Measurements from ENCODE around the gene MYBL2. TPM values are rescaled to one million over a fixed set of nuclear protein-coding genes. Genes with fewer than 3 reads are reported as not detected.
"Not testable (repeated sequence)": the region's sequence is repeated elsewhere in the genome, so short reads cannot be mapped to it uniquely, and the experiment has no call there.

Gene MYBL2
- total and polyA plus RNA-seq, 2 experiments from 2014 or later: 6.1 to 11.7 TPM

DNA sequence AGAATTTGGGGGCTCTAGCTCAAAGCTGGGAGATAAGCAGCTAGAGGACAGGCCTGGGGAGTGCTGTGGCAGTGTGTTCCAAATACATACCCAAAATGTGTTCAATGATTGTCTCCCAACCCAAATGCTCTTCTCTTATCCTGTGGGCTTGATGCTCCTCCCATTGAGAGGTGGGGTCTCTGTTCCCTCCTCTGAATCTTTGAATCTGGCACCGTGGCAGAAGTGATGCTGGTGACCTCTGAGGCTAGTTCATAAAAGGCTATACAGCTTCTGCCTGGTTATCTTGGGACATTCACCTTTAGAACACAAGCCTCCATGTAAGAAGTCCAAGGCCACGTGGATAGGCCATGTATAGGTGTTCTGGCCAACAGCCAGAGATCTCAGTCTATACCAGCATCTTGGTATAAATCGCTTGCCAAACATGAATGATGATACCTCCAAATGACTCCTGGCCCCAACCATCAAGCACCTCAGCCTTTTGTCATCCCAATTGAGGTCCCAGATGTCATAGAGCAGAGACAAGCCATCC lies 15.9 kb upstream of the MYBL2 start:
- Histone ChIP-seq H3K4me2 (ENCODE audit: unreplicated experiment) (no peak overlapping the region), H3K27ac (no peak overlapping the region), H3K27me3 (replicated peaks; ENCODE audit: insufficient read depth) (no peaks in the 10 kb centered on the region), H3K36me3 (ENCODE audit: low read depth) (peaks cover 11% of the 10 kb centered on the region), H3K4me1 (ENCODE audit: insufficient read depth) (no peaks in the 10 kb centered on the region), H2AFZ (no peak overlapping the region), H3K4me3 (no peak overlapping the region), H3K9me3 (ENCODE audit: low read depth) (no peaks in the 10 kb centered on the region), H3K79me2 (ENCODE audit: insufficient read depth) (no peaks in the 10 kb centered on the region), H4K20me1 (ENCODE audit: insufficient read depth) (no peaks in the 10 kb centered on the region), H3F3A (ENCODE audit: insufficient read depth) (no peaks in the 10 kb centered on the region), H3K9ac (no peak overlapping the region), H3K9me2 (ENCODE audit: insufficient read depth) (no peaks in the 10 kb centered on the region)
- TF ChIP-seq EZH2 (IDR thresholded peaks at IDR 0.05; ENCODE audit: insufficient read depth, poor library complexity, severe bottlenecking) (no peak), EZH2phosphoT487 (IDR thresholded peaks at IDR 0.05; ENCODE audit: insufficient read depth, low read depth) (no peak)
- DNase-seq: no peak
- in situ Hi-C loops (cut with MboI): no loop called here
- WGBS, 2 experiments (ENCODE audit: low coverage in 1 of 2, low lambda C conversion rate in 2 of 2, missing lambda C conversion rate in 2 of 2): 76 to 77% methylated on average over 3 of the region's 3 CpGs

- H3K9me3 ChIP-seq (ENCODE audit: low read depth); H3K36me3 ChIP-seq (ENCODE audit: low read depth); H3K4me3 ChIP-seq; H3K27ac ChIP-seq; in situ Hi-C loops (cut with MboI); H2AFZ ChIP-seq; DNase-seq; H3K4me1 ChIP-seq (ENCODE audit: insufficient read depth); H3K27me3 ChIP-seq (replicated peaks; ENCODE audit: insufficient read depth); H3K4me2 ChIP-seq (ENCODE audit: unreplicated experiment); H4K20me1 ChIP-seq (ENCODE audit: insufficient read depth); H3F3A ChIP-seq (ENCODE audit: insufficient read depth); H3K9me2 ChIP-seq (ENCODE audit: insufficient read depth); H3K9ac ChIP-seq; H3K79me2 ChIP-seq (ENCODE audit: insufficient read depth): not testable (repeated sequence)
- 94 to 97% methylated on average over 10 of the region's 10 CpGs for WGBS, 2 experiments (ENCODE audit: low coverage in 1 of 2, low lambda C conversion rate in 2 of 2, missing lambda C conversion rate in 2 of 2)
Observed at GRCh38 chr20:43651650-43652184, 15.2 kb upstream of the MYBL2 start.

- no peak for DNase-seq
- Histone ChIP-seq H3K27ac (no peak overlapping the region), H3K4me2 (ENCODE audit: unreplicated experiment) (no peak overlapping the region), H3K9ac (no peak overlapping the region), H3F3A (ENCODE audit: insufficient read depth) (no peaks in the 10 kb centered on the region), H3K36me3 (ENCODE audit: low read depth) (no peaks in the 10 kb centered on the region), H3K9me3 (ENCODE audit: low read depth) (no peaks in the 10 kb centered on the region), H3K79me2 (ENCODE audit: insufficient read depth) (no peaks in the 10 kb centered on the region), H3K27me3 (replicated peaks; ENCODE audit: insufficient read depth) (no peaks in the 10 kb centered on the region), H2AFZ (no peak overlapping the region), H3K9me2 (ENCODE audit: insufficient read depth) (no peaks in the 10 kb centered on the region), H4K20me1 (ENCODE audit: insufficient read depth) (no peaks in the 10 kb centered on the region), H3K4me1 (ENCODE audit: insufficient read depth) (no peaks in the 10 kb centered on the region), H3K4me3 (no peak overlapping the region)
- in situ Hi-C loops (cut with MboI): no loop called here
- TF ChIP-seq EZH2 (IDR thresholded peaks at IDR 0.05; ENCODE audit: insufficient read depth, poor library complexity, severe bottlenecking) (no peak), EZH2phosphoT487 (IDR thresholded peaks at IDR 0.05; ENCODE audit: insufficient read depth, low read depth) (no peak)
- WGBS, 2 experiments (ENCODE audit: low coverage in 1 of 2, low lambda C conversion rate in 2 of 2, missing lambda C conversion rate in 2 of 2): 97 to 98% methylated on average over 3 of the region's 3 CpGs
Observed at GRCh38 chr20:43653966-43654365, 12.9 kb upstream of the MYBL2 start.

GRCh38 chr20:43655176-43655575 lies 11.7 kb upstream of the MYBL2 start:
- H3K27me3 ChIP-seq (replicated peaks; ENCODE audit: insufficient read depth); in situ Hi-C loops (cut with MboI); H3K79me2 ChIP-seq (ENCODE audit: insufficient read depth); H3K9me3 ChIP-seq (ENCODE audit: low read depth); H3K4me1 ChIP-seq (ENCODE audit: insufficient read depth); H4K20me1 ChIP-seq (ENCODE audit: insufficient read depth); H3K9me2 ChIP-seq (ENCODE audit: insufficient read depth); H3F3A ChIP-seq (ENCODE audit: insufficient read depth); H3K4me2 ChIP-seq (ENCODE audit: unreplicated experiment); H2AFZ ChIP-seq; H3K9ac ChIP-seq; H3K4me3 ChIP-seq; H3K27ac ChIP-seq; H3K36me3 ChIP-seq (ENCODE audit: low read depth); DNase-seq: not testable (repeated sequence)
- WGBS, 2 experiments (ENCODE audit: low coverage in 1 of 2, low lambda C conversion rate in 2 of 2, missing lambda C conversion rate in 2 of 2): 81 to 87% methylated on average over 6 of the region's 6 CpGs

GRCh38 chr20:43655937-43656336 lies 11.0 kb upstream of the MYBL2 start:
- H3K4me1 ChIP-seq (ENCODE audit: insufficient read depth): no peaks in the 10 kb centered on the region
- H3K9me3 ChIP-seq (ENCODE audit: low read depth): no peaks in the 10 kb centered on the region
- H3K9ac ChIP-seq: no peak overlapping the region
- H3K79me2 ChIP-seq (ENCODE audit: insufficient read depth): no peaks in the 10 kb centered on the region
- TF ChIP-seq EZH2phosphoT487 (IDR thresholded peaks at IDR 0.05; ENCODE audit: insufficient read depth, low read depth) (no peak), EZH2 (IDR thresholded peaks at IDR 0.05; ENCODE audit: insufficient read depth, poor library complexity, severe bottlenecking) (no peak)
- no peaks in the 10 kb centered on the region for H4K20me1 ChIP-seq (ENCODE audit: insufficient read depth)
- H3F3A ChIP-seq (ENCODE audit: insufficient read depth): no peaks in the 10 kb centered on the region
- no peaks in the 10 kb centered on the region for H3K27me3 ChIP-seq (replicated peaks; ENCODE audit: insufficient read depth)
- in situ Hi-C loops (cut with MboI): no loop called here
- H3K4me3 ChIP-seq: no peak overlapping the region
- H3K27ac ChIP-seq: no peak overlapping the region
- H3K36me3 ChIP-seq (ENCODE audit: low read depth): no peaks in the 10 kb centered on the region
- WGBS, 2 experiments (ENCODE audit: low coverage in 1 of 2, low lambda C conversion rate in 2 of 2, missing lambda C conversion rate in 2 of 2): 79 to 81% methylated on average over 3 of the region's 3 CpGs
- H3K9me2 ChIP-seq (ENCODE audit: insufficient read depth): no peaks in the 10 kb centered on the region
- H3K4me2 ChIP-seq (ENCODE audit: unreplicated experiment): no peak overlapping the region
- no peak for DNase-seq
- H2AFZ ChIP-seq: no peak overlapping the region

All from GM23248 (cell line).